HG03575 (cell line): ENCODE data around the gene AOX1.
"Not testable (repeated sequence)": the region's sequence is repeated elsewhere in the genome, so short reads cannot be mapped to it uniquely, and the experiment has no call there.

ENCODE experiments used
- ATAC-seq: cut with Tn5 transposase; IDR thresholded peaks from one replicate; pipeline ENCODE4 v1.9.1; 2021; ENCODE audit not compliant: unreplicated experiment, insufficient number of reproducible peaks, low FRiP score; ENCODE audit errors: extremely low read depth

AOX1 gene

GRCh38 chr2:200599206-200599605 lies 13.4 kb downstream of the AOX1 start:
- no peak for ATAC-seq

- ATAC-seq, result no peak
Measured at GRCh38 chr2:200600549-200601225, 14.9 kb downstream of the AOX1 start.

GRCh38 chr2:200602584-200602983 lies 16.8 kb downstream of the AOX1 start:
- no peak for ATAC-seq

GRCh38 chr2:200603972-200604371 lies 18.2 kb downstream of the AOX1 start:
- ATAC-seq, result no peak

GRCh38 chr2:200604571-200605255 lies 18.9 kb downstream of the AOX1 start:
- ATAC-seq, result no peak

GRCh38 chr2:200608341-200609027 lies 22.7 kb downstream of the AOX1 start:
- ATAC-seq, result no peak

GRCh38 chr2:200609028-200609614 lies 23.3 kb downstream of the AOX1 start:
- no peak for ATAC-seq

GRCh38 chr2:200610217-200610616 lies 24.4 kb downstream of the AOX1 start:
- ATAC-seq, result not testable (repeated sequence)

- ATAC-seq, result no peak
Measured at GRCh38 chr2:200613692-200614091, 27.9 kb downstream of the AOX1 start.

- no peak for ATAC-seq
Measured at GRCh38 chr2:200614249-200614648, 28.4 kb downstream of the AOX1 start.

- no peak for ATAC-seq
Measured at GRCh38 chr2:200615247-200615646, 29.4 kb downstream of the AOX1 start.

GRCh38 chr2:200616193-200616592 lies 30.4 kb downstream of the AOX1 start:
- ATAC-seq, result no peak

GRCh38 chr2:200616656-200617055 lies 30.8 kb downstream of the AOX1 start:
- ATAC-seq, result no peak

GRCh38 chr2:200617156-200618053 lies 31.6 kb downstream of the AOX1 start:
- no peak for ATAC-seq

GRCh38 chr2:200618054-200618419 lies 32.2 kb downstream of the AOX1 start:
- no peak for ATAC-seq

GRCh38 chr2:200618590-200619021 lies 32.8 kb downstream of the AOX1 start:
- no peak for ATAC-seq

GRCh38 chr2:200619279-200619678 lies 33.5 kb downstream of the AOX1 start:
- no peak for ATAC-seq

GRCh38 chr2:200620606-200621390 lies 35.0 kb downstream of the AOX1 start:
- no peak for ATAC-seq
